ENCODE results near the gene IGFL4. TPM values are rescaled to one million over a fixed set of nuclear protein-coding genes. Genes with fewer than 3 reads are reported as not detected.

IGFL4 gene
- total RNA-seq, 4 donors from 2014 or later = not detected

GRCh38 chr19:46002678-46003275, 38.0 kb downstream of the IGFL4 start:
- no peaks in the 10 kb centered on the region for H3K36me3 ChIP-seq
- H3K27me3 ChIP-seq = no peaks in the 10 kb centered on the region
- H3K4me1 ChIP-seq = peaks cover 0 to 12% (median 7%) of the 10 kb centered on the region in 4 donors
- DNase-seq = no peak
- TF ChIP-seq CTCF (IDR thresholded peaks at IDR 0.05) = no peak
- TF ChIP-seq POLR2A (IDR thresholded peaks at IDR 0.05) = no peak
- H3K9me3 ChIP-seq = no peaks in the 10 kb centered on the region
- no peak overlapping the region for H3K27ac ChIP-seq
- no peak overlapping the region for H3K4me3 ChIP-seq

GRCh38 chr19:46000491-46001246, 40.1 kb downstream of the IGFL4 start:
- H3K27ac ChIP-seq = no peak overlapping the region
- TF ChIP-seq POLR2A (IDR thresholded peaks at IDR 0.05) = no peak
- no peak for TF ChIP-seq CTCF (IDR thresholded peaks at IDR 0.05)
- no peaks in the 10 kb centered on the region for H3K36me3 ChIP-seq
- no peaks in the 10 kb centered on the region for H3K27me3 ChIP-seq
- H3K4me3 ChIP-seq = peak overlapping the region in 3 of 4 donors; percentile 20 to 41 (median 27)
- peaks cover 0 to 17% (median 8%) of the 10 kb centered on the region in 4 donors for H3K4me1 ChIP-seq
- H3K9me3 ChIP-seq = no peaks in the 10 kb centered on the region
- peak; percentile 74 to 87 (median 83) for DNase-seq

- DNase-seq = no peak
- H3K4me3 ChIP-seq = no peak overlapping the region
- peaks cover 0 to 18% (median 8%) of the 10 kb centered on the region in 4 donors for H3K4me1 ChIP-seq
- no peaks in the 10 kb centered on the region for H3K36me3 ChIP-seq
- no peak overlapping the region for H3K27ac ChIP-seq
- H3K27me3 ChIP-seq = no peaks in the 10 kb centered on the region
- TF ChIP-seq CTCF (IDR thresholded peaks at IDR 0.05) (no peak), POLR2A (IDR thresholded peaks at IDR 0.05) (no peak)
- H3K9me3 ChIP-seq = no peaks in the 10 kb centered on the region
Observed at GRCh38 chr19:45999653-46000121, 41.1 kb downstream of the IGFL4 start.

GRCh38 chr19:45998834-45999233, 42.0 kb downstream of the IGFL4 start:
- no peaks in the 10 kb centered on the region for H3K27me3 ChIP-seq
- no peaks in the 10 kb centered on the region for H3K9me3 ChIP-seq
- H3K27ac ChIP-seq = no peak overlapping the region
- TF ChIP-seq CTCF (IDR thresholded peaks at IDR 0.05) (no peak), POLR2A (IDR thresholded peaks at IDR 0.05) (no peak)
- H3K36me3 ChIP-seq = no peaks in the 10 kb centered on the region
- no peak for DNase-seq
- H3K4me3 ChIP-seq = no peak overlapping the region
- peaks cover 0 to 18% (median 8%) of the 10 kb centered on the region in 4 donors for H3K4me1 ChIP-seq

GRCh38 chr19:45996933-45997332, 43.9 kb downstream of the IGFL4 start:
- no peak overlapping the region for H3K27ac ChIP-seq
- no peaks in the 10 kb centered on the region for H3K36me3 ChIP-seq
- H3K4me1 ChIP-seq = peaks cover 0 to 18% (median 8%) of the 10 kb centered on the region in 4 donors
- TF ChIP-seq POLR2A (IDR thresholded peaks at IDR 0.05) (no peak), CTCF (IDR thresholded peaks at IDR 0.05) (no peak)
- no peaks in the 10 kb centered on the region for H3K27me3 ChIP-seq
- H3K4me3 ChIP-seq = no peak overlapping the region
- no peak for DNase-seq
- H3K9me3 ChIP-seq = no peaks in the 10 kb centered on the region
